Measurements from ENCODE around the gene NEURL1B.

NEURL1B gene

GRCh38 chr5:172719211-172719610, 78.1 kb downstream of the NEURL1B start:
- no peak for TF ChIP-seq CTCF (conservative IDR thresholded peaks at IDR 0.05)
- no peak for TF ChIP-seq ZFX (IDR thresholded peaks at IDR 0.05)
- H3K27ac ChIP-seq = no peak overlapping the region

- TF ChIP-seq CTCF (conservative IDR thresholded peaks at IDR 0.05) = no peak
- no peak for TF ChIP-seq ZFX (IDR thresholded peaks at IDR 0.05)
- H3K27ac ChIP-seq = no peak overlapping the region
Measured at GRCh38 chr5:172720655-172721054, 79.6 kb downstream of the NEURL1B start.

GRCh38 chr5:172721455-172722326, 80.6 kb downstream of the NEURL1B start:
- TF ChIP-seq ZFX (IDR thresholded peaks at IDR 0.05) (no peak), CTCF (conservative IDR thresholded peaks at IDR 0.05) (no peak)
- H3K27ac ChIP-seq = no peak overlapping the region

- TF ChIP-seq ZFX (IDR thresholded peaks at IDR 0.05) = no peak
- no peak for TF ChIP-seq CTCF (conservative IDR thresholded peaks at IDR 0.05)
Measured at GRCh38 chr5:172722327-172722815, 81.3 kb downstream of the NEURL1B start.

GRCh38 chr5:172723508-172723907, 82.4 kb downstream of the NEURL1B start:
- no peak overlapping the region for H3K27ac ChIP-seq
- TF ChIP-seq ZFX (IDR thresholded peaks at IDR 0.05) = no peak
- TF ChIP-seq CTCF (conservative IDR thresholded peaks at IDR 0.05) = no peak

More at GRCh38 chr5:172722327-172722815, 81.3 kb downstream of the NEURL1B start:
- H3K27ac ChIP-seq = no peak overlapping the region

- TF ChIP-seq CTCF (conservative IDR thresholded peaks at IDR 0.05) (no peak), ZFX (IDR thresholded peaks at IDR 0.05) (no peak)
Measured at GRCh38 chr5:172724242-172725183, 83.5 kb downstream of the NEURL1B start.

More at GRCh38 chr5:172724242-172725183, 83.5 kb downstream of the NEURL1B start:
- no peak overlapping the region for H3K27ac ChIP-seq
